Epithelial cell of proximal tubule (primary cell): ENCODE data around the gene CPHXL2. TPM values are rescaled to one million over a fixed set of nuclear protein-coding genes. Genes with fewer than 3 reads are reported as not detected.

Experiments
- DNase-seq: peaks from one replicate; pipeline ENCODE4 v3.0.0-alpha.2; 2011; ENCODE audit warnings: low read depth
- H3K4me3 ChIP-seq: 2 replicates; pipeline ENCODE4 v1.5.1; 2011; ENCODE audit warnings: low read depth, mild to moderate bottlenecking, low read length
- total RNA-seq: library from RNA; depleted of rRNA; stranded (reverse); fragments of >200 nt; gene quantifications from 2 replicates; pipeline ENCODE4 v1.2.3, GENCODE V29; 2015
- TF ChIP-seq, protein P1 (sequence below): conservative IDR thresholded peaks from 2 replicates; pipeline ENCODE4 v1.5.1; 2012; ENCODE audit warnings: low read depth, mild to moderate bottlenecking, low read length

CPHXL2 gene
- total RNA-seq, 1 donor from 2014 or later, result not detected

DNA sequence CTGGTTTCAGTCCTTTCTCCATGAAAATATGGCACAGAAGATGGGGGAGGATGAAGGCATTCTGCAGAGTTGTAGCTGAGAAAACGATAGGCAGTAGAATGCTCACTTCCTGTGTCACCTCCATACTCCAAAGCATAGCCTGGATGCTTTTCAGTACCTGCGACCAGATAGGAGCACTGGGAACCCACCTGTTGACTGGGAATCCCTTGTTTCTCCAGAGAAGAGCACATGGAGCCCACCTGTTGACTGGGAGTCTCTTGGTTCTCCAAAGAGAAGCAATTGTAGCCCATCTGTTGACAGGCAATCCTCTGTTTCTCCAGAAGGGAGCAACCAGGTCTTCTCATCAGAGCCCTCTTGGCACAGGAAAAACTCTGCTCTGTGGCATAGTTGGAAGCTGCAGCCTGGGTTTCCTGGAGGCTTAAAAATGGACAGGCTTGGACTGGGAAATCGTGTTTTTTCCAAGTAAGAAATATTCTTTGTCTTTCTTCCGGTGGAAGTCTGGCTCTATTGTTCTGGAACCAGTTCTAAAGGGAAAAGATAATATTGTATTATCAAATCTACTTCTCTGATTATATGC is 16.0 kb downstream of the CPHXL2 start:
- TF ChIP-seq, protein P1, sequence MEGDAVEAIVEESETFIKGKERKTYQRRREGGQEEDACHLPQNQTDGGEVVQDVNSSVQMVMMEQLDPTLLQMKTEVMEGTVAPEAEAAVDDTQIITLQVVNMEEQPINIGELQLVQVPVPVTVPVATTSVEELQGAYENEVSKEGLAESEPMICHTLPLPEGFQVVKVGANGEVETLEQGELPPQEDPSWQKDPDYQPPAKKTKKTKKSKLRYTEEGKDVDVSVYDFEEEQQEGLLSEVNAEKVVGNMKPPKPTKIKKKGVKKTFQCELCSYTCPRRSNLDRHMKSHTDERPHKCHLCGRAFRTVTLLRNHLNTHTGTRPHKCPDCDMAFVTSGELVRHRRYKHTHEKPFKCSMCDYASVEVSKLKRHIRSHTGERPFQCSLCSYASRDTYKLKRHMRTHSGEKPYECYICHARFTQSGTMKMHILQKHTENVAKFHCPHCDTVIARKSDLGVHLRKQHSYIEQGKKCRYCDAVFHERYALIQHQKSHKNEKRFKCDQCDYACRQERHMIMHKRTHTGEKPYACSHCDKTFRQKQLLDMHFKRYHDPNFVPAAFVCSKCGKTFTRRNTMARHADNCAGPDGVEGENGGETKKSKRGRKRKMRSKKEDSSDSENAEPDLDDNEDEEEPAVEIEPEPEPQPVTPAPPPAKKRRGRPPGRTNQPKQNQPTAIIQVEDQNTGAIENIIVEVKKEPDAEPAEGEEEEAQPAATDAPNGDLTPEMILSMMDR, result no peak
- H3K4me3 ChIP-seq, result no peak overlapping the region
- no peak for DNase-seq

DNA sequence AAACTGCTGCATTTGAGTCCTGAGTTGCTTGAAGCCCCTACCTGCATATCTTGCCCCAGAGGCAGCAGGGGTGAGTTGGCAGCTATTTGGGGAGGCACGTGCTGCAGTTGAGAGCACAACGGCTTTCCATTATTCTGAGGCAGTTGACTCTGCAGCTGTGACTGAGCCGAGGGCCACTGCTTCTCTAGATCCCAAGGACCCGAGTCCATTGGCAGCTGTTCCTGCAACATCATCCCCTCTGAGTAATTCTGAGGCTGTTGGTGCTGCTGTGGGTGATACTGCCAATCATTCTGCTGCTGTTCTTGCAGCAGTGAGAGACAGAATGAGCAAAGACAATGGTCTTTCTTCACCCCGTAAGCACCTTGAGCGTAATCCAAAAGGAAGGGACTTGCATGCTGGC is 16.5 kb downstream of the CPHXL2 start:
- no peak overlapping the region for H3K4me3 ChIP-seq
- TF ChIP-seq, protein P1, result no peak
- DNase-seq, result no peak

DNA sequence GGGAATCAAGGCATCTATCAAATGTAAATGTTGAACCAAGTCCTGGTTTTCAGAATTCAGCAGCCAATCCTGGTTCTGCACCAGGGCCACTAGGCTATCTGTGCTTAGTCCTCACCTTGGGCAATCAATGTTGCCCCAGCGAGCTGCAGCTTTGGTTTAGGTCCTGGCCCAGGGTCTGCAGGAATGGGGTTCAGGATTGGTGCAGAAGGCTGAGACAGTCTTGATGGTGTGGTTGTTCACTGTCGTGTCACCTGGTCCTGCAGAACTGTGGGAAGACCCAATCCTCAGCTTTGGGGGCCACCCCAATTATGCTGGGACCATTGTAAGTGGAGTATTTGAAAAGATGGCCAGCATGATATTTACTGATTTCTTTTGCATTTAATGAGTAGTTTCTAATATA is 18.6 kb downstream of the CPHXL2 start:
- no peak overlapping the region for H3K4me3 ChIP-seq
- TF ChIP-seq, protein P1, result no peak
- no peak for DNase-seq

DNA sequence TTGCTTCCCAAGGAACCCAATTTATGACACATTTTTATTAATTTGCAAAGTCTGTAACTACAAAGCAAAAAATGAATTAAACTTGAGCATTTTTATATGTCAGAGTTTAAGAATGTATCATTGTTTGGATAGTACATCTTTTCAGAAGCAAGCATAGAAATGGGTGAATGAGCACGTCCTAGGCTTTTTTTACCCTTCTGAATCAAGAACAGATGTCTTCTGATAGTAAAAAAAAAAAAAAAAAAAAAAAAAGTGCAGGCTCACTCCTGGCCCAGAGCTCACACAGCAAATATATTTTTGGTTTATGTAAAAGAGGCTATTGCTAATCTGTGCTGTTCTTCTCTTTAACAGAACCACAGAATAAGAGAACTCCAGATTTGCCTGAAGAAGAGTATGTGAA is 22.9 kb downstream of the CPHXL2 start:
- no peak overlapping the region for H3K4me3 ChIP-seq
- TF ChIP-seq, protein P1, result no peak
- no peak for DNase-seq

DNA sequence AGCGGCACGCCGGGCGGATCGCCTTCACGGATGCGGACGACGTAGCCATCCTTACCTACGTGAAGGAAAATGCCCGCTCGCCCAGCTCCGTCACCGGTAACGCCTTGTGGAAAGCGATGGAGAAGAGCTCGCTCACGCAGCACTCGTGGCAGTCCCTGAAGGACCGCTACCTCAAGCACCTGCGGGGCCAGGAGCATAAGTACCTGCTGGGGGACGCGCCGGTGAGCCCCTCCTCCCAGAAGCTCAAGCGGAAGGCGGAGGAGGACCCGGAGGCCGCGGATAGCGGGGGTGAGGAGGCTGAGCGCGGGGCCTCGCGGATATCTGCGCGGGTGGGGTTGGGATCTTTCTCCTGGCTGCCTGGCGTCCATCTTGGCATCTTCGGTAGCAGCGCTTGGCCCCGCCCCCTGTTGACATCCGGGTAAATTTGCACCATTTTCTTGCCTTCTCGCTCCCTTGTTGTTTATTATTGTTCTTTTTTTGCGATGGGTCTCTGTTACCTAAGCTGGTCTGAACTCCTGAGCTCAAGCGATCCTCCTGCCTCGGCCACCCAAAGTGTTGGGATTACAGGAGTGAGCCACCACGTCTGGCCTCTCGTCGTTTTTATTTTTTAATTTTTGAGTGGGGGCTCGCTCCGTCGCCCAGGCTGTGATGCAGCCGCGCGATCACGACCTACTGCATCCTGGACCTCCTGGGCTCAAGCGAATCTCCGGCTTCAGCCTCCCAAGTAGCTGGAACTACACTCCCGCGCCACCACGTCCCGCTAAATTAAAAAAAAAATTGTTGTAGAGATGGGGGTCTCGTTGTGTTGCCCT is 28.3 kb downstream of the CPHXL2 start:
- no peak for DNase-seq
- H3K4me3 ChIP-seq, result peak overlapping the region; percentile 88
- TF ChIP-seq, protein P1, result no peak

DNA sequence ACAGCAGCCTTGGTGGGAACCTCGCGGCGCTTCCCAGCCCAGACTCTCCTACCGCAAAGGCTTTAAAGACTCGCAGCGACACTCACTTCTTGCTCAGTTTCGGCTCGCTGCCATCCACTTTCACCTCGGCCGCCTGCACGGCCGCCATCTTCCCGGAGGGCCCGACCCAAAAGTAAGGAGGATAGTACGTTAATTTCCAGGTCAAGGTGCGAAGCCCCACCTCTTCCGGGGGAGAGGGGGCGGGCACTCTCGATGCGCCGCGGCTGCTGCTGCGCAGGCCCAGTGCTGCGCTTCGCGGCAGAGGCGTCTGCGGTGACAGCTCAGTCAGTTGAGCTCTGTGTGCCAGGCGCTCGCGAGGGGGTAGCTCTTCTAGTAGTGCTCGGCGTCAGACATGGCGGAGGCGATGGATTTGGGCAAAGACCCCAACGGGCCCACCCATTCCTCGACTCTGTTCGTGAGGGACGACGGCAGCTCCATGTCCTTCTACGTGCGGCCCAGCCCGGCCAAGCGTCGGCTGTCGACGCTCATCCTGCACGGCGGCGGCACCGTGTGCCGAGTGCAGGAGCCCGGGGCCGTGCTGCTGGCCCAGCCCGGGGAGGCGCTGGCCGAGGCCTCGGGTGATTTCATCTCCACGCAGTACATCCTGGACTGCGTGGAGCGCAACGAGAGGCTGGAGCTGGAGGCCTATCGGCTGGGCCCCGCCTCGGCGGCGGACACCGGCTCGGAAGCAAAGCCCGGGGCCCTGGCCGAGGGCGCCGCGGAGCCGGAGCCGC is 29.1 kb downstream of the CPHXL2 start, which contains the start of the genes KARS1 and TERF2IP:
Gene KARS1 (minus strand): TSS at position 174 of the 773 bp plus-strand sequence. CDS start 26 bp downstream, at position 148.
Gene TERF2IP (plus strand): TSS at position 282 of the 773 bp plus-strand sequence. CDS start 110 bp downstream, at position 392.
- H3K4me3 ChIP-seq, result peak within 1 kb of the TSS; percentile 88
- TF ChIP-seq, protein P1, result no peak
- peak; percentile 50 for DNase-seq
